GM06990 (cell line): ENCODE data around the gene ALPL.

Source experiments
- DNase-seq: peaks from one replicate; pipeline ENCODE4 v3.0.0-alpha.2; 2011; ENCODE audit not compliant: insufficient read length; ENCODE audit errors: extremely low read depth
- H3K27me3 ChIP-seq: replicated peaks from 2 replicates; pipeline ENCODE4 v1.6.0; 2011; ENCODE audit warnings: low read length; ENCODE audit not compliant: control insufficient read depth, insufficient read depth
- H3K36me3 ChIP-seq: 2 replicates; pipeline ENCODE4 v1.5.1; 2011; ENCODE audit warnings: low read length; ENCODE audit not compliant: control insufficient read depth, insufficient read depth
- H3K4me3 ChIP-seq: replicated peaks from 2 replicates; pipeline ENCODE4 v1.5.1; 2011; ENCODE audit warnings: low read depth, mild to moderate bottlenecking, control low read depth, low read length
- TF ChIP-seq, protein P1 (sequence below): IDR thresholded peaks from 2 replicates; pipeline ENCODE4 v1.5.1; 2011; ENCODE audit warnings: low read length, control low read depth, mild to moderate bottlenecking, inconsistent platforms; ENCODE audit not compliant: insufficient read depth, poor library complexity, severe bottlenecking

Gene ALPL

DNA sequence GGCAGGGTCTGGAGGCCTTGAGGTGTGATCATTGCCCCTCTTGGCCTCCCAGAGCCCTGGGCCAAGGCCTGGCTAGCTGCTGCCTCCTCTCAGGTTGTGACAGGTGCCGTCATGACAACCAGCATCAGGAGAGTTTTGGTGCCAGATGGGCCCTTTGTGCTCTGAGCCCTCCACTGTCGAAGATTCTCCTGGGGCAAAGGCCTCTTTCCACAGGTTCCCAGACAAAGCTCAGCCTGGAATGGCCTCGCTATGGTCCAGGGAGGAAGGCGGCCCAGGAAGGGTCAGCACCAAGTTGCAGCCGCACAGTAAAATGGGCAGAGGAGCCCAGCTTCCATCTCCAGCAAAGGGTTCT is 78.4 kb downstream of the ALPL start:
- no peaks in the 10 kb centered on the region for H3K36me3 ChIP-seq
- DNase-seq, result no peak
- H3K4me3 ChIP-seq, result no peak overlapping the region
- TF ChIP-seq, protein P1, sequence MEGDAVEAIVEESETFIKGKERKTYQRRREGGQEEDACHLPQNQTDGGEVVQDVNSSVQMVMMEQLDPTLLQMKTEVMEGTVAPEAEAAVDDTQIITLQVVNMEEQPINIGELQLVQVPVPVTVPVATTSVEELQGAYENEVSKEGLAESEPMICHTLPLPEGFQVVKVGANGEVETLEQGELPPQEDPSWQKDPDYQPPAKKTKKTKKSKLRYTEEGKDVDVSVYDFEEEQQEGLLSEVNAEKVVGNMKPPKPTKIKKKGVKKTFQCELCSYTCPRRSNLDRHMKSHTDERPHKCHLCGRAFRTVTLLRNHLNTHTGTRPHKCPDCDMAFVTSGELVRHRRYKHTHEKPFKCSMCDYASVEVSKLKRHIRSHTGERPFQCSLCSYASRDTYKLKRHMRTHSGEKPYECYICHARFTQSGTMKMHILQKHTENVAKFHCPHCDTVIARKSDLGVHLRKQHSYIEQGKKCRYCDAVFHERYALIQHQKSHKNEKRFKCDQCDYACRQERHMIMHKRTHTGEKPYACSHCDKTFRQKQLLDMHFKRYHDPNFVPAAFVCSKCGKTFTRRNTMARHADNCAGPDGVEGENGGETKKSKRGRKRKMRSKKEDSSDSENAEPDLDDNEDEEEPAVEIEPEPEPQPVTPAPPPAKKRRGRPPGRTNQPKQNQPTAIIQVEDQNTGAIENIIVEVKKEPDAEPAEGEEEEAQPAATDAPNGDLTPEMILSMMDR, result no peak
- peaks cover 2% of the 10 kb centered on the region; the same call in 1 of the 2 replicates for H3K27me3 ChIP-seq

DNA sequence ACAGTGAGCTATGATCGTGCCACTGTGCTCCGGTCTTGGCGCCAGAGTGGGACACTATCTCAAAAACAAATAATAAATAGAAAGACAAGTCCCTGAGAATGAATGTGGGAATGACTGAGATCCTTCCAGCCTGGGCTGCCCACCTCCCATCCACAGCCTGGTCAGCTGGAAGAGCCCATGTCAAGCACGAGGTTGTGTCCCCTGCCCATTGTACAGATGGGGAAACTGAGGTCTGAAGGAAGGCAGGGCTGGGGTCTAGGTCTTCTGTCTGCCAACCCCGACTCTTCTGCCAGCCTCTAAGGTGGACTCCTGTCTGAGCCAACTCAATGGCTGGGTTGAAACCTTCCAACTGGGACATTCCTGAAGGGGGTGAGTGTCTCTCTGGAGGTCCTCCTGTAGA is 80.4 kb downstream of the ALPL start:
- no peak overlapping the region for H3K4me3 ChIP-seq
- no peak for DNase-seq
- H3K27me3 ChIP-seq, result peaks cover 2% of the 10 kb centered on the region; the same call in 1 of the 2 replicates
- TF ChIP-seq, protein P1, result no peak
- H3K36me3 ChIP-seq, result no peaks in the 10 kb centered on the region

DNA sequence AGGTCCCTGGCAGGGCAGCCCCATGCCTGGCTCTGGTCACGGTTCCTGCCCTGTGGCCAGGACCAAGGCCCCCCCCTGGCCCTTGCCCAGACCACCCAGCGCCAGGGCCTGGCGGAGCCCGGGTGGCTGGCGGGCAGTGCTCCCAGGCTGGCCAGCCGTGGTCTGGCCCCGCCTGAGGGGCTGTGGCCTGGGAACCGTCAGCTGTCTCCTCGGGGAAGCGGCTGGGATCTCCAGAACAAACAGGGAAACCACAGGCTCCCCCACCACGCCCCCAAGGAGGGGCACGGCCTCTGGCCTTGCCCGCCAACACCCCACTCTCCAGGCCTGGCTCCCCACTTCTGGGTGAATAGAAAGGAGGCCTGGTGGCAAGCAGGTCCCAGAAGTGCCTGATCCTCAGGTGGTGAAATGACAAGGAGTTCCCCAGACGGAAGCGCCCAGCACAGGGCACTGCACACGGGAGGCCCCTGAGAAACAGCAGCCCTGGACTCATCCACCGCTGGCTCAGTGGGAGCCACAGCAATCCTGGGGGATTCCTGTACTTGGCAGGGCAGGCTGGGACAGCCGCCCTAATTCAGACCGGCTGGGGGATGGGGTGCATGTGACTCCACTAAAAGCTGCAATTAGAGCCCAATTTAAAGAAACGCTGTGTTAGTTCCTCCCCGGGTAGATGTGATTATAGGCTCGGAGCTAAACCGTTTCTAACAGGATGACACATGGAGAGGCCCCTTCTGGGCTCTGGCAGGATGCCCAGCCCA is 81.1 kb downstream of the ALPL start:
- DNase-seq, result no peak
- H3K27me3 ChIP-seq, result peaks cover 2% of the 10 kb centered on the region; the same call in 1 of the 2 replicates
- TF ChIP-seq, protein P1, result no peak
- H3K4me3 ChIP-seq, result no peak overlapping the region
- no peaks in the 10 kb centered on the region for H3K36me3 ChIP-seq

DNA sequence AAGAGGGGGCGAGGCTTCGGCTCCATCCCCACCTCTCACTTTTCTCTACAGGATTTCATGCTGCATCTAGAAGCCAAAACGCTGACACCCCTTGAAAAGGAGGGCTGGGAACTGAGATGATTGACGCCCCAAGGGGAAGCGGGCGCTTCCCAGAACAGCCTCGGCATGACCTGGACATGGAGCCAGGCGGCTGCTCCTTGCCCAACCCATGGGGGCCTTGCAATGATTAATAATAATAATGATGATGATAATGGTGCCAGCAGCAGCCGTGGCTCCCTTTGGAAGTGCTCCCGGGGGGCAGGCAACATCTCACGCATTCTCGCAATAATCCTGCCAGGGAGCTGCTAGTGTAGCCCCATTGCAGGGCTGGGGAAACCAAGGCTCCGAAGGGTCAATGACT is 81.7 kb downstream of the ALPL start:
- Histone ChIP-seq H3K36me3 (no peaks in the 10 kb centered on the region), H3K27me3 (peaks cover 2% of the 10 kb centered on the region; the same call in 1 of the 2 replicates), H3K4me3 (no peak overlapping the region)
- DNase-seq, result no peak
- TF ChIP-seq, protein P1, result no peak

DNA sequence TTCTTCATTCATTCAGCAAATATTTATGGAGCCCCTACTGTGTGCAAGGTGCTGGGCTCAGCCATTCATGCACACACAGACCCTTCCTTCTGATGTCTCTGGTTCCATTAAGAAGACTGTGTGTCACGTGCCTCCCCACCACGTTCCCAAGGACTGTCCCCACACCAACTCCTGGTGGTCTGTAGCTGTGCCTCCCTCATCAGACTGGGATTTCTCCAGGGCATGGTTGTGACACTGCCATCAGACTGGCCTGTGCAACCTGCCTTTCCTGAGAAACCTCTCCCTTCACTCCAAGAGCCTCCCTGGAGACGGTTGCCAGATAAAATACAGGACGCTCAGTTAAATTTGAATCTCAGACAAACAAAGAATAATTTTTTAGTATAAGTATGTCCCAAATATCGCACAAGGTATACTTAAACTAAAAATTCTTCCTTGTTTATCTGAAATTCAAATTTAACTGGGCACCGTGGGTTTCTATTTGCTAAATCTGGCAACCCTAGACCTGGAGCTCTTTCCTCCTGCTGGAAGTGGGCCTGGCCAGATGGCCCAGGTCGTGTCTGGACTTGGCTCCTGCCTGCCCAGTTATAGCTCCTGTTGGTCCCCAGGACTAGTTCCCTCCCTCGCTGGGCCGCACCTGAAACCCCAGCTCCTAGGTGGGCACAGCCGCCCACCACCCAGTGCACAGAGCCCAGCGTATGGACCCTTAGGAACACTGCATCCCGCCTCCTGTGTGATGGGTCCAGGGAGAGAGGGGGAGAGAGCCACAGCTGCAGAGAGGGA is 83.1 kb downstream of the ALPL start:
- Histone ChIP-seq H3K27me3 (peaks cover 2% of the 10 kb centered on the region; the same call in 1 of the 2 replicates), H3K4me3 (no peak overlapping the region), H3K36me3 (no peaks in the 10 kb centered on the region)
- TF ChIP-seq, protein P1, result no peak
- DNase-seq, result no peak
